Neural progenitor cell (in vitro differentiated cells): ENCODE data around the gene CEND1. TPM values are rescaled to one million over a fixed set of nuclear protein-coding genes. Genes with fewer than 3 reads are reported as not detected.

ENCODE experiments used
- DNase-seq: peaks from one replicate; pipeline ENCODE4 v3.0.0-alpha.2; 2016; ENCODE audit warnings: low spot score
- H2AFZ ChIP-seq: fragments of 200-600 bp; sonication (generic); replicated peaks from 2 replicates; pipeline ENCODE4 v1.6.1; 2016; ENCODE audit warnings: antibody characterized with exemption
- H3F3A ChIP-seq: fragments of 200-600 bp; sonication (generic); 2 replicates; pipeline ENCODE4 v1.6.1; 2016; ENCODE audit warnings: antibody characterized with exemption, low read depth
- H3K27ac ChIP-seq: fragments of 200-600 bp; sonication (generic); 2 replicates; pipeline ENCODE4 v1.5.1; 2016; ENCODE audit warnings: mild to moderate bottlenecking
- H3K27me3 ChIP-seq: fragments of 200-600 bp; sonication (generic); 2 replicates; pipeline ENCODE4 v1.6.1; 2016; ENCODE audit warnings: mild to moderate bottlenecking, moderate library complexity
- H3K36me3 ChIP-seq: fragments of 200-600 bp; sonication (generic); 2 replicates; pipeline ENCODE4 v1.5.1; 2016
- H3K4me1 ChIP-seq: fragments of 200-600 bp; sonication (generic); 2 replicates; pipeline ENCODE4 v1.6.1; 2016; ENCODE audit warnings: mixed run types
- H3K4me2 ChIP-seq: fragments of 200-600 bp; sonication (generic); 2 replicates; pipeline ENCODE4 v1.6.1; 2016
- H3K4me3 ChIP-seq: fragments of 200-600 bp; sonication (generic); 2 replicates; pipeline ENCODE4 v1.5.1; 2016
- H3K79me2 ChIP-seq: fragments of 200-600 bp; sonication (generic); 2 replicates; pipeline ENCODE4 v1.6.1; 2016; ENCODE audit warnings: low read depth
- H3K9ac ChIP-seq: fragments of 200-600 bp; sonication (generic); 2 replicates; pipeline ENCODE4 v1.6.1; 2016
- H3K9me3 ChIP-seq: fragments of 200-600 bp; sonication (generic); 2 replicates; pipeline ENCODE4 v1.5.1; 2016; ENCODE audit warnings: low read depth
- H4K20me1 ChIP-seq: fragments of 200-600 bp; sonication (generic); 2 replicates; pipeline ENCODE4 v1.6.1; 2016; ENCODE audit warnings: low read depth
- H3K27ac Mint-ChIP-seq: 3 replicates; pipeline ENCODE4 v1.8.0; 2021; ENCODE audit warnings: mixed read lengths
- H3K27me3 Mint-ChIP-seq: 2 replicates; pipeline ENCODE4 v1.8.0; 2022; ENCODE audit warnings: low read depth, mild to moderate bottlenecking, inconsistent platforms, moderate library complexity, mixed read lengths; ENCODE audit not compliant: insufficient read depth
- H3K36me3 Mint-ChIP-seq: 3 replicates; pipeline ENCODE4 v1.8.0; 2021; ENCODE audit warnings: mixed read lengths
- H3K4me1 Mint-ChIP-seq: 3 replicates; pipeline ENCODE4 v1.8.0; 2021; ENCODE audit warnings: mixed read lengths
- H3K4me3 Mint-ChIP-seq: 3 replicates; pipeline ENCODE4 v1.8.0; 2021; ENCODE audit warnings: mild to moderate bottlenecking, moderate library complexity, mixed read lengths
- H3K9me3 Mint-ChIP-seq: 3 replicates; pipeline ENCODE4 v1.8.0; 2020; ENCODE audit warnings: mixed read lengths
- EZH2 ChIP-seq: fragments of 200-600 bp; sonication (generic); IDR thresholded peaks from 2 replicates; pipeline ENCODE4 v1.6.1; 2017; ENCODE audit warnings: antibody characterized with exemption, mild to moderate bottlenecking, moderate library complexity
- EZH2phosphoT487 ChIP-seq: fragments of 200-600 bp; sonication (generic); IDR thresholded peaks from 2 replicates; pipeline ENCODE4 v1.6.1; 2017; ENCODE audit warnings: antibody characterized with exemption
- total RNA-seq: library from RNA; depleted of rRNA; stranded (reverse); fragments of >200 nt; gene quantifications from 2 replicates; pipeline ENCODE4 v1.2.3, GENCODE V29; 2015; ENCODE audit warnings: low replicate concordance
- TF ChIP-seq, protein P1 (sequence below): fragments of 200-600 bp; sonication (generic); IDR thresholded peaks from 2 replicates; pipeline ENCODE4 v1.5.1; 2017; ENCODE audit warnings: antibody characterized with exemption, mild to moderate bottlenecking

Gene CEND1
- total RNA-seq, 1 donor from 2014 or later = 0.94 TPM

DNA sequence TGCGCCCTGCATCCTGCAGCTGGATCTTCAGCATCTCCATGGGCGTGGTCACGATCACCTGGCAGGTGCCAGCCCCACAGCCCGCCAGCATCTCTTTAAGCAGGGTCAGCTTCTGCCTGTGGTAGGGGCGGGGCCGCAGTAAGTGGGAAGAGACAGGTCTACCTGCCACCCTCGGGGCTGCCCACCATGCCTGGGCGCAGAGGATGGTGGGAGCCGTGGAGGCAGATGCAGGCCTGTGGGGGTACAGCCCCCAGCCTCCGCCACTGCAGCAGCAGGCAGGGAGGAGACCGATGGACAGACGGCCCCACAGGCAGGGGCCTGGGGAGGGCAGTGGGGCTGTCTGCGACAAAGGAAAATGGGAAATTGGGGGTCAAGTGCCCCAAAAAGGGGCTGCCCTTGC is 3.0 kb upstream of the CEND1 start:
- peaks cover 14% of the 10 kb centered on the region for H3K79me2 ChIP-seq
- no peak overlapping the region for H3K9ac ChIP-seq
- no peak for DNase-seq
- peaks cover 41% of the 10 kb centered on the region for H4K20me1 ChIP-seq
- H3K4me1 ChIP-seq = peaks cover 33% of the 10 kb centered on the region
- no peak overlapping the region for H3K4me3 ChIP-seq
- H3K27ac ChIP-seq = no peak overlapping the region
- H3K9me3 Mint-ChIP-seq = no peaks in the 10 kb centered on the region
- TF ChIP-seq, protein P1, sequence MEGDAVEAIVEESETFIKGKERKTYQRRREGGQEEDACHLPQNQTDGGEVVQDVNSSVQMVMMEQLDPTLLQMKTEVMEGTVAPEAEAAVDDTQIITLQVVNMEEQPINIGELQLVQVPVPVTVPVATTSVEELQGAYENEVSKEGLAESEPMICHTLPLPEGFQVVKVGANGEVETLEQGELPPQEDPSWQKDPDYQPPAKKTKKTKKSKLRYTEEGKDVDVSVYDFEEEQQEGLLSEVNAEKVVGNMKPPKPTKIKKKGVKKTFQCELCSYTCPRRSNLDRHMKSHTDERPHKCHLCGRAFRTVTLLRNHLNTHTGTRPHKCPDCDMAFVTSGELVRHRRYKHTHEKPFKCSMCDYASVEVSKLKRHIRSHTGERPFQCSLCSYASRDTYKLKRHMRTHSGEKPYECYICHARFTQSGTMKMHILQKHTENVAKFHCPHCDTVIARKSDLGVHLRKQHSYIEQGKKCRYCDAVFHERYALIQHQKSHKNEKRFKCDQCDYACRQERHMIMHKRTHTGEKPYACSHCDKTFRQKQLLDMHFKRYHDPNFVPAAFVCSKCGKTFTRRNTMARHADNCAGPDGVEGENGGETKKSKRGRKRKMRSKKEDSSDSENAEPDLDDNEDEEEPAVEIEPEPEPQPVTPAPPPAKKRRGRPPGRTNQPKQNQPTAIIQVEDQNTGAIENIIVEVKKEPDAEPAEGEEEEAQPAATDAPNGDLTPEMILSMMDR = no peak
- TF ChIP-seq EZH2 (no peak), EZH2phosphoT487 (no peak)
- H3K4me2 ChIP-seq = no peak overlapping the region
- no peak overlapping the region for H2AFZ ChIP-seq
- no peak overlapping the region for H3K27ac Mint-ChIP-seq
- peaks cover 2% of the 10 kb centered on the region for H3K36me3 Mint-ChIP-seq
- H3K4me3 Mint-ChIP-seq = no peak overlapping the region
- peaks cover 26% of the 10 kb centered on the region for H3F3A ChIP-seq
- H3K9me3 ChIP-seq = no peaks in the 10 kb centered on the region
- peaks cover 7% of the 10 kb centered on the region for H3K27me3 Mint-ChIP-seq
- no peaks in the 10 kb centered on the region for H3K27me3 ChIP-seq
- H3K36me3 ChIP-seq = no peaks in the 10 kb centered on the region
- H3K4me1 Mint-ChIP-seq = peaks cover 20% of the 10 kb centered on the region

DNA sequence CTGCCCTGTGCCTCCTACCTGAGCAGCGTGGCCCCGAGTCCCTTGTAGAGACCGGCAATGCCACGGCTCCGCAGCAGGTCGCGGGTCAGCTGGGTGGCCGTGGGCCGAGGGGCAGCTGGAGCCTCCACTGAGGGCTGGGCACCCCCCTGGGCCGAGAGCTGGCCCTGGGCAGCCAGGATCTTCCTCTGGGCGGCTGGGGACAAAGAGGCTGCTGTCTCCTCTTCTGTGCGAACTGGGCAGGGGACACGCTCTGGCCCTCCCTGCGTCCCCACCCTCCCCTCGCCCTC is 2.6 kb upstream of the CEND1 start:
- Mint-ChIP-seq H3K36me3 (peaks cover 2% of the 10 kb centered on the region), H3K27ac (no peak overlapping the region), H3K27me3 (peaks cover 7% of the 10 kb centered on the region), H3K4me3 (no peak overlapping the region), H3K9me3 (no peaks in the 10 kb centered on the region), H3K4me1 (peaks cover 20% of the 10 kb centered on the region)
- no peak overlapping the region for H2AFZ ChIP-seq
- no peak for DNase-seq
- H3K4me3 ChIP-seq = no peak overlapping the region
- peaks cover 44% of the 10 kb centered on the region for H4K20me1 ChIP-seq
- H3K27me3 ChIP-seq = no peaks in the 10 kb centered on the region
- H3K9me3 ChIP-seq = no peaks in the 10 kb centered on the region
- H3K36me3 ChIP-seq = no peaks in the 10 kb centered on the region
- no peak overlapping the region for H3K4me2 ChIP-seq
- peaks cover 14% of the 10 kb centered on the region for H3K79me2 ChIP-seq
- peaks cover 33% of the 10 kb centered on the region for H3K4me1 ChIP-seq
- H3K27ac ChIP-seq = no peak overlapping the region
- TF ChIP-seq EZH2 = no peak
- TF ChIP-seq, protein P1 = no peak
- TF ChIP-seq EZH2phosphoT487 = no peak
- H3F3A ChIP-seq = peaks cover 26% of the 10 kb centered on the region
- no peak overlapping the region for H3K9ac ChIP-seq

DNA sequence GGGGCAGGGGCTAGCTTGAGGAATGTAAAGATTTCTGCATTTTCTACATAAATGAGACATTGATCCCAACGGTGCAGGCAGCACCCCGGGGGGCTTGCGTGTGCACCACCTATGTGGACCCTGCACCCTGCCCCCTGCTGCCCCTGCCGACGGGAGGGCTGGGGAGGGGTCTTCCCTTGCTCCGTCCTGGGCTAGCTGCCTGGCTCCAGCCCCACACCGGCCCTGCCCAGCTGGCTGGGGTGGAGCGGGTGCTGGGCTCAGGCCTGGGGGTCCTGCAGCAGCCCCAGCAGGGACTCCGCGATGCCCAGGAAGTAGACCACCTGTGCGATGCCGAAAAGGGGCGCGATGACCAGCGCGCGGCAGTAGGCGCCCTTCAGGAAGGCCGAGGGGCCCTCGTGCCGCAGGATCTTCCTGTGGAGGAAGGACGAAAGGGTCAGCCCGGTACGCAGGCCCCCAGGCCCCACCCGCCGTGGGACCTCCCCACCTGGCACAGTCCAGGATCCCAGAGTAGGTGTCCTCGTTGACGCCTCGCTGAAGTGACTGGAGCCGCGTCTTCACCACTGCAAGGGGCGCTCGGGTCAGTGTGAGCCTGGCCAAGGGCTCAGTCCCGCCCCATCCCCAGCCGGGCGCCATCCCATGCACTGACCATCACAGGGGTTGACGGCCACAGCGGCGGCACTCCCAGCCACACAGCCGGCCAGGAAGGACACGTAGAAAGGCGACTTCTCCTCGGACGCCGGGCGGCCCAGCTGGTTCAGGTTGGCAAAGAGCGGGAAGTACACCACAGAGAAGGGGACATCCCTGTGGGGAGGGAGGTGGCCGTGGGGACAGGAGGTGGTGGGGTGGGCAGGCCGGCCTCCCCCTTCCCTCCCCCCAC is 2.0 kb upstream of the CEND1 start:
- Histone ChIP-seq H3K4me2 (no peak overlapping the region), H3K79me2 (peaks cover 12% of the 10 kb centered on the region), H4K20me1 (peaks cover 48% of the 10 kb centered on the region), H3K9ac (no peak overlapping the region), H3K27ac (no peak overlapping the region), H3F3A (peaks cover 26% of the 10 kb centered on the region), H2AFZ (no peak overlapping the region), H3K36me3 (no peaks in the 10 kb centered on the region), H3K4me1 (peaks cover 32% of the 10 kb centered on the region), H3K27me3 (no peaks in the 10 kb centered on the region), H3K9me3 (no peaks in the 10 kb centered on the region), H3K4me3 (no peak overlapping the region)
- Mint-ChIP-seq H3K4me3 (no peak overlapping the region), H3K9me3 (no peaks in the 10 kb centered on the region), H3K36me3 (peaks cover 2% of the 10 kb centered on the region), H3K27me3 (peaks cover 6% of the 10 kb centered on the region), H3K4me1 (peaks cover 16% of the 10 kb centered on the region), H3K27ac (no peak overlapping the region)
- DNase-seq = no peak
- TF ChIP-seq, protein P1 = no peak
- TF ChIP-seq EZH2 (no peak), EZH2phosphoT487 (no peak)
